SK-N-SH treated with all-trans-retinoic acid at 6 μM for 48 hours (cell line): ENCODE measurements around the gene HECA.

Source experiments
- ATAC-seq: fragments of 200-7000 bp; cut with Tn5 transposase; 3 replicates; pipeline ENCODE4 v1.9.1; 2020; ENCODE audit warnings: mild to moderate bottlenecking, moderate library complexity
- ARNTL ChIP-seq: fragments of 450-650 bp; formaldehyde crosslinking; IDR thresholded peaks from 2 replicates; pipeline ENCODE4 v1.5.0; 2020; ENCODE audit warnings: low read depth, mild to moderate bottlenecking, moderate library complexity, borderline replicate concordance
- BACH2 ChIP-seq: fragments of 250-450 bp; sonication (Bioruptor Pico); IDR thresholded peaks from 2 replicates; pipeline ENCODE4 v1.9.0; 2021; ENCODE audit warnings: mild to moderate bottlenecking, borderline replicate concordance
- CSDC2 ChIP-seq: fragments of 250-450 bp; sonication (Bioruptor Pico); IDR thresholded peaks from 2 replicates; pipeline ENCODE4 v1.5.0; 2020; ENCODE audit warnings: mild to moderate bottlenecking, moderate library complexity
- GLIS3 ChIP-seq: fragments of 250-450 bp; sonication (Bioruptor Pico); IDR thresholded peaks from 2 replicates; pipeline ENCODE4 v1.5.0; 2020; ENCODE audit warnings: mild to moderate bottlenecking, moderate library complexity
- ISL1 ChIP-seq: fragments of 250-450 bp; sonication (Bioruptor Pico); IDR thresholded peaks from 2 replicates; pipeline ENCODE4 v2.1.2; 2022; ENCODE audit warnings: mild to moderate bottlenecking, moderate library complexity
- OSR1 ChIP-seq: fragments of 250-450 bp; sonication (Bioruptor Pico); IDR thresholded peaks from 2 replicates; pipeline ENCODE4 v1.8.0; 2022; ENCODE audit warnings: moderate library complexity, mild to moderate bottlenecking, inconsistent platforms
- PATZ1 ChIP-seq: fragments of 250-450 bp; sonication (Bioruptor Pico); IDR thresholded peaks from 2 replicates; pipeline ENCODE4 v1.8.0; 2020; ENCODE audit warnings: mild to moderate bottlenecking, moderate library complexity, borderline replicate concordance
- PPARA ChIP-seq: fragments of 250-450 bp; sonication (Bioruptor Pico); IDR thresholded peaks from 2 replicates; pipeline ENCODE4 v1.5.0; 2020; ENCODE audit warnings: mild to moderate bottlenecking, borderline replicate concordance
- SNAI2 ChIP-seq: fragments of 250-450 bp; sonication (Bioruptor Pico); IDR thresholded peaks from 2 replicates; pipeline ENCODE4 v1.5.0; 2020; ENCODE audit warnings: mild to moderate bottlenecking, moderate library complexity
- TCF4 ChIP-seq: fragments of 250-450 bp; sonication (Bioruptor Pico); IDR thresholded peaks from 2 replicates; pipeline ENCODE4 v1.8.0; 2021; ENCODE audit warnings: mild to moderate bottlenecking, moderate library complexity, borderline replicate concordance
- TOX ChIP-seq: fragments of 250-450 bp; sonication (Bioruptor Pico); IDR thresholded peaks from 2 replicates; pipeline ENCODE4 v1.8.0; 2021; ENCODE audit warnings: mild to moderate bottlenecking, moderate library complexity, borderline replicate concordance
- TSHZ2 ChIP-seq: fragments of 250-450 bp; sonication (Bioruptor Pico); IDR thresholded peaks from 2 replicates; pipeline ENCODE4 v1.5.0; 2020; ENCODE audit warnings: mild to moderate bottlenecking, moderate library complexity
- ZC3H10 ChIP-seq: fragments of 250-450 bp; sonication (Bioruptor Pico); IDR thresholded peaks from 2 replicates; pipeline ENCODE4 v1.5.1; 2021; ENCODE audit warnings: mild to moderate bottlenecking, moderate library complexity
- ZFP3 ChIP-seq: fragments of 250-450 bp; sonication (Bioruptor Pico); IDR thresholded peaks from 2 replicates; pipeline ENCODE4 v1.5.0; 2020; ENCODE audit warnings: mild to moderate bottlenecking, moderate library complexity
- ZFP30 ChIP-seq: fragments of 450-650 bp; formaldehyde crosslinking; IDR thresholded peaks from 2 replicates; pipeline ENCODE4 v1.5.0; 2022; ENCODE audit warnings: mild to moderate bottlenecking, moderate library complexity
- ZNF565 ChIP-seq: fragments of 450-650 bp; formaldehyde crosslinking; conservative IDR thresholded peaks from 2 replicates; pipeline ENCODE4 v1.5.0; 2020; ENCODE audit warnings: low read depth, mild to moderate bottlenecking, moderate library complexity
- ZNF70 ChIP-seq: fragments of 450-650 bp; formaldehyde crosslinking; IDR thresholded peaks from 2 replicates; pipeline ENCODE4 v1.5.0; 2020; ENCODE audit warnings: mild to moderate bottlenecking, moderate library complexity
- ZNF8 ChIP-seq: fragments of 450-650 bp; formaldehyde crosslinking; IDR thresholded peaks from 2 replicates; pipeline ENCODE4 v1.5.0; 2020; ENCODE audit warnings: mild to moderate bottlenecking, moderate library complexity
- TF ChIP-seq, protein P1 (sequence below): fragments of 250-450 bp; sonication (Bioruptor Pico); IDR thresholded peaks from 2 replicates; pipeline ENCODE4 v1.8.0; 2021; ENCODE audit warnings: low read depth, mild to moderate bottlenecking, moderate library complexity, borderline replicate concordance
- TF ChIP-seq, protein P2 (sequence below): fragments of 250-450 bp; sonication (Bioruptor Pico); IDR thresholded peaks from 2 replicates; pipeline ENCODE4 v1.5.1; 2020; ENCODE audit warnings: low read depth, mild to moderate bottlenecking, moderate library complexity

HECA gene, protein sequence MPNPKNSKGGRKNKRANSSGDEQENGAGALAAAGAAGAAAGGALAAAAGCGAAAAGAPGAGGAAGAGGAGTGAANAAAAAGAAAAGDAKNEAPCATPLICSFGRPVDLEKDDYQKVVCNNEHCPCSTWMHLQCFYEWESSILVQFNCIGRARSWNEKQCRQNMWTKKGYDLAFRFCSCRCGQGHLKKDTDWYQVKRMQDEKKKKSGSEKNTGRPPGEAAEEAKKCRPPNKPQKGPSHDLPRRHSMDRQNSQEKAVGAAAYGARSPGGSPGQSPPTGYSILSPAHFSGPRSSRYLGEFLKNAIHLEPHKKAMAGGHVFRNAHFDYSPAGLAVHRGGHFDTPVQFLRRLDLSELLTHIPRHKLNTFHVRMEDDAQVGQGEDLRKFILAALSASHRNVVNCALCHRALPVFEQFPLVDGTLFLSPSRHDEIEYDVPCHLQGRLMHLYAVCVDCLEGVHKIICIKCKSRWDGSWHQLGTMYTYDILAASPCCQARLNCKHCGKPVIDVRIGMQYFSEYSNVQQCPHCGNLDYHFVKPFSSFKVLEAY

DNA sequence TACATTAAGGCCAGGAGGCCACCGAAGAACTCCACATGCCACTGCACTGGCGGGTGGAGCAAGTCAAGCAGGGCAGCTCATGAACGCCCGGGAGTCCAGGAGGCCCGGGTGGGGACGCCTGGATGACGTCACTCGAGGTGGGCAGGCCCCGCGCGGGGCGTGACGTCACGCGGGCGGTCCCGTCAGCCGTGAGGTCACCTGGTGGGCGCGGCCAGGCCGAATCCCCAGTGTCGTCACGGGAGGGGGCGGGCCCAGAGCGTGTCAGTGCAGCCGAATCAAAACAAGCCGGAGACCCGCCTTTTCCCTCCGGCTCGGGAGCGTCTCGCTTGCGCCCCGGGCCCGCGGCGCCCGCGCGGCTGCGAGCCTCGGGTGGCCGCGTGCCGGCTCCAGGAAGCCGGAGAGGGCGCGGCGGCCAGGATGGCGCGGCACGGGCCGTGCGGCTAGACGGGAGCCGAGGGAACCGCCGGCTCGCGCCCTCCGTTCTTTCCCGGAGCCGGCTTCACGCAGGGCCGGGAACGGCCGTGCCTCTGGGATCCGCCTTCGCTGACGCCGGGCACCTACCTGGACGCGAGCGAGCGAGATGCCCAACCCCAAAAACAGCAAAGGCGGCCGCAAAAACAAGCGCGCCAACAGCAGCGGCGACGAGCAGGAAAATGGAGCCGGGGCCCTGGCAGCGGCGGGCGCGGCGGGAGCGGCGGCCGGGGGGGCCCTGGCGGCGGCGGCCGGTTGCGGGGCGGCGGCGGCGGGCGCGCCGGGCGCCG, at the start of gene HECA:
Gene HECA, plus strand, starts transcription at position 264 of the 761 bp plus-strand sequence. Its CDS starts 317 bp downstream, at position 581.
- TF ChIP-seq ISL1 (CRISPR knock-in tag) = no peak
- 0 out of 2 replicates have a peak, but pooled peaks have one; percentile 39 for TF ChIP-seq ZFP3 (CRISPR knock-in tag)
- TF ChIP-seq PATZ1 = no peak
- 0 out of 2 replicates have a peak, but pooled peaks have one; percentile 42 for TF ChIP-seq CSDC2 (CRISPR knock-in tag)
- ATAC-seq = peak; percentile 82

- TF ChIP-seq PATZ1 (no peak), ISL1 (CRISPR knock-in tag) (no peak), TOX (CRISPR knock-in tag) (no peak), TCF4 (CRISPR knock-in tag) (no peak), ZC3H10 (CRISPR knock-in tag) (no peak), ZFP30 (no peak), ZNF8 (CRISPR knock-in tag) (no peak), GLIS3 (CRISPR knock-in tag) (no peak), SNAI2 (no peak), BACH2 (CRISPR knock-in tag) (no peak)
- TF ChIP-seq, protein P1, sequence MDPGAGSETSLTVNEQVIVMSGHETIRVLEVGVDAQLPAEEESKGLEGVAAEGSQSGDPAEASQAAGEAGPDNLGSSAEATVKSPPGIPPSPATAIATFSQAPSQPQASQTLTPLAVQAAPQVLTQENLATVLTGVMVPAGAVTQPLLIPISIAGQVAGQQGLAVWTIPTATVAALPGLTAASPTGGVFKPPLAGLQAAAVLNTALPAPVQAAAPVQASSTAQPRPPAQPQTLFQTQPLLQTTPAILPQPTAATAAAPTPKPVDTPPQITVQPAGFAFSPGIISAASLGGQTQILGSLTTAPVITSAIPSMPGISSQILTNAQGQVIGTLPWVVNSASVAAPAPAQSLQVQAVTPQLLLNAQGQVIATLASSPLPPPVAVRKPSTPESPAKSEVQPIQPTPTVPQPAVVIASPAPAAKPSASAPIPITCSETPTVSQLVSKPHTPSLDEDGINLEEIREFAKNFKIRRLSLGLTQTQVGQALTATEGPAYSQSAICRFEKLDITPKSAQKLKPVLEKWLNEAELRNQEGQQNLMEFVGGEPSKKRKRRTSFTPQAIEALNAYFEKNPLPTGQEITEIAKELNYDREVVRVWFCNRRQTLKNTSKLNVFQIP = no peak
- ATAC-seq = no peak
Observed at GRCh38 chr6:139091826-139092225, 43.1 kb upstream of the HECA start.

- ATAC-seq = no peak
- TF ChIP-seq, protein P2, sequence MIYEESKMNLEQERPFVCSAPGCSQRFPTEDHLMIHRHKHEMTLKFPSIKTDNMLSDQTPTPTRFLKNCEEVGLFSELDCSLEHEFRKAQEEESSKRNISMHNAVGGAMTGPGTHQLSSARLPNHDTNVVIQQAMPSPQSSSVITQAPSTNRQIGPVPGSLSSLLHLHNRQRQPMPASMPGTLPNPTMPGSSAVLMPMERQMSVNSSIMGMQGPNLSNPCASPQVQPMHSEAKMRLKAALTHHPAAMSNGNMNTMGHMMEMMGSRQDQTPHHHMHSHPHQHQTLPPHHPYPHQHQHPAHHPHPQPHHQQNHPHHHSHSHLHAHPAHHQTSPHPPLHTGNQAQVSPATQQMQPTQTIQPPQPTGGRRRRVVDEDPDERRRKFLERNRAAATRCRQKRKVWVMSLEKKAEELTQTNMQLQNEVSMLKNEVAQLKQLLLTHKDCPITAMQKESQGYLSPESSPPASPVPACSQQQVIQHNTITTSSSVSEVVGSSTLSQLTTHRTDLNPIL (CRISPR knock-in tag) = no peak
Observed at GRCh38 chr6:139099984-139100383, 34.9 kb upstream of the HECA start.

- no peak for ATAC-seq
- TF ChIP-seq ZFP3 (CRISPR knock-in tag) = no peak
- no peak for TF ChIP-seq ARNTL (CRISPR knock-in tag)
- no peak for TF ChIP-seq TCF4 (CRISPR knock-in tag)
- no peak for TF ChIP-seq ZNF565 (CRISPR knock-in tag)
- TF ChIP-seq, protein P1 = no peak
- no peak for TF ChIP-seq TSHZ2 (CRISPR knock-in tag)
- TF ChIP-seq ISL1 (CRISPR knock-in tag) = no peak
- TF ChIP-seq PPARA = no peak
- TF ChIP-seq BACH2 (CRISPR knock-in tag) = no peak
- no peak for TF ChIP-seq ZNF70
- TF ChIP-seq ZC3H10 (CRISPR knock-in tag) = no peak
- TF ChIP-seq TOX (CRISPR knock-in tag) = no peak
- TF ChIP-seq OSR1 (CRISPR knock-in tag) = no peak
- no peak for TF ChIP-seq ZNF8 (CRISPR knock-in tag)
Observed at GRCh38 chr6:139107051-139107450, 27.8 kb upstream of the HECA start.
